Measurements from ENCODE around the gene CGREF1.

The CGREF1 gene

DNA sequence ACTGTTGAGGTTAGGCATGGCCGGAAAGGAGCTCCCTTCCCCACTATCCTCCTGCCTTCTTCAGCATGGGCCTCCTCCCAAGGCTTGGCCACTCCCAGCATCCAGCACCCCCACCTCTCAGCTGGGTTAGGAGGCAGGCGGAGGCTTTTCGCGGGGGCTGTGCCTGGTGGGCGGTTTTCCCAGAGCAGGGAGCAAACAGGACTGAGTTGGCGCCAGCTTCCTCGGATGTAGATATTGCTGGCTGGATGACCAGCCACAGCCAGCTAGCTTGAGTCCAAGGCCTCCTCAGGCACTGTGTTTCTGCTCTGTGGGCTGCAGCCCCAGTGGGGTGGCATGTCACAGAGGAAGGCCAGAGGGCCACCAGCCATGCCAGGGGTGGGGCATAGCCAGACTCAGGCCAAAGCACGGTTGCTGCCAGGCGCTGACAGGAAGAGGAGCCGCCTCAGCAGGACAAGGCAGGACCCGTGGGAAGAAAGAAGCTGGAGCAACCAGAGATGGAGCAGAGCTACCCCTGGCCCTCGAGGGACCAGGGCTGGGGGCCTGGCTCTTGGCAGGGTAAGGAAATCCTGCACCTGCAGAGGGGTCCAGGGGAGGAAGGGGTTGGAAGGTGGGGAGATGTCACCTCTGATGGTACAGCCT lies 30.0 kb upstream of the CGREF1 start, which contains the start of gene TCF23:
Gene TCF23 (plus strand): TSS at position 204 of the 639 bp plus-strand sequence. CDS start 130 bp downstream, at position 334.
- in situ Hi-C loops (cut with MboI; ENCODE audit: low pct_unique_long_range_greater_than_20kb, low sequenced_read_pairs, unreplicated experiment) = no loop called here
- no peak for DNase-seq (ENCODE audit: low spot score)
- TF ChIP-seq, protein P1, sequence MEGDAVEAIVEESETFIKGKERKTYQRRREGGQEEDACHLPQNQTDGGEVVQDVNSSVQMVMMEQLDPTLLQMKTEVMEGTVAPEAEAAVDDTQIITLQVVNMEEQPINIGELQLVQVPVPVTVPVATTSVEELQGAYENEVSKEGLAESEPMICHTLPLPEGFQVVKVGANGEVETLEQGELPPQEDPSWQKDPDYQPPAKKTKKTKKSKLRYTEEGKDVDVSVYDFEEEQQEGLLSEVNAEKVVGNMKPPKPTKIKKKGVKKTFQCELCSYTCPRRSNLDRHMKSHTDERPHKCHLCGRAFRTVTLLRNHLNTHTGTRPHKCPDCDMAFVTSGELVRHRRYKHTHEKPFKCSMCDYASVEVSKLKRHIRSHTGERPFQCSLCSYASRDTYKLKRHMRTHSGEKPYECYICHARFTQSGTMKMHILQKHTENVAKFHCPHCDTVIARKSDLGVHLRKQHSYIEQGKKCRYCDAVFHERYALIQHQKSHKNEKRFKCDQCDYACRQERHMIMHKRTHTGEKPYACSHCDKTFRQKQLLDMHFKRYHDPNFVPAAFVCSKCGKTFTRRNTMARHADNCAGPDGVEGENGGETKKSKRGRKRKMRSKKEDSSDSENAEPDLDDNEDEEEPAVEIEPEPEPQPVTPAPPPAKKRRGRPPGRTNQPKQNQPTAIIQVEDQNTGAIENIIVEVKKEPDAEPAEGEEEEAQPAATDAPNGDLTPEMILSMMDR (IDR thresholded peaks at IDR 0.05; ENCODE audit: extremely low read depth, insufficient read depth, missing control alignments) = no peak

DNA sequence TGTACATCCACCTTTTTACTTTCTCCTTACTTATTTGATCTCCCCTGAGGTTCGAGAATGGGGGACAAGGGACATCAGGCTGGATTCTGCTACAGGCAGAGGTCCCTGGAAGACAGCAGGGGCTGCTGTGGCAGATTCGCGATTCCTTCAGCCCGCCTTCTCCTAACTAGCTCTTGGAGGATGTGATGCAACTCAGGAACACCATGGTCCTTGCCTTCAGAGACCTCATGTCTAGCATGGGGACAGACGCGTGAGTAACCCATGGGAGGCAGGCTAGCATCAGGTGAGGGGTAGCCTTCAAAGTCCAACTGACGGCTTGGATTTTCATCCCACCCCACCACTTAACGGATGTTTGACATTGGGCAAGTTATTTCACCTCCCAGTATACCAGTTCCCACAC lies 29.0 kb upstream of the CGREF1 start:
- in situ Hi-C loops (cut with MboI; ENCODE audit: low pct_unique_long_range_greater_than_20kb, low sequenced_read_pairs, unreplicated experiment) = no loop called here
- no peak for DNase-seq (ENCODE audit: low spot score)
- TF ChIP-seq, protein P1 (IDR thresholded peaks at IDR 0.05; ENCODE audit: extremely low read depth, insufficient read depth, missing control alignments) = no peak

DNA sequence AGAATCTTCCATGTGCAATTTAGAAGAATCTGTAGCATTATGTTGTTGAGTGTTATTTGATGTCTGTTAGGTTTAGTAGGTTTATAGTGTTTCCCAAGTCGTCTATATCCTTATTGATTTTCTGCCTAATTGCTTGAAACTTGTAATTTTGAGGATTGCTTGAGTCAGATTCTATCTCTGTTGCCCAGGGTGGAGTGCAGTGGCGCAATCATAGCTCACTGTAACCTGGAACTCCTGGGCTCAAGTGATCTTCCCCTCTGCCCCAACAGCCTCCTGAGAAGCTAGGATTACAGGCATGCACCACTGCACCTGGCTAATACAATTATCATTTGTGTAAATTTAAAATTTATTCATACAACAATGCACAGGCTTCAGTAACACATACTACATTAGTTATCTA lies 26.8 kb upstream of the CGREF1 start:
- no peak for DNase-seq (ENCODE audit: low spot score)
- in situ Hi-C loops (cut with MboI; ENCODE audit: low pct_unique_long_range_greater_than_20kb, low sequenced_read_pairs, unreplicated experiment) = no loop called here
- TF ChIP-seq, protein P1 (IDR thresholded peaks at IDR 0.05; ENCODE audit: extremely low read depth, insufficient read depth, missing control alignments) = no peak

DNA sequence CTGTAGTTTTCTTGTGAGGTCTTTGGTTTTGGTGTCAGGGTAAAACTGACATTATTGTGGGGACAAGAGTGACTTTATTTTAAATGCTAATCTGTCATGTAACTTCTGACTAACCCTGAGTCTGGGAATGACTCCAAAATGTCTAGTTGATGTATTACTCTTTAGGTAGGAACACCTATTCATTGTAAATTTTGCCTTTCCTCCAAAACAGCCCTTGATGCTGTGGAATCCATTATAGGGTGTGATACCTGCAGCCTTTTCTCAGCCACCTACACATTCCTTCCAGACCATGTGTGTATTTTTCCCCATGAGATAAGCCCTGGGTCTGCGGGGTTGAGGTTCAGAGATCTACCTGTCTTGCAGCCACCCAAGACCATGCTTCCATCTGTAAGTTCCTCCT lies 24.4 kb upstream of the CGREF1 start:
- in situ Hi-C loops (cut with MboI; ENCODE audit: low pct_unique_long_range_greater_than_20kb, low sequenced_read_pairs, unreplicated experiment) = no loop called here
- TF ChIP-seq, protein P1 (IDR thresholded peaks at IDR 0.05; ENCODE audit: extremely low read depth, insufficient read depth, missing control alignments) = no peak
- no peak for DNase-seq (ENCODE audit: low spot score)

DNA sequence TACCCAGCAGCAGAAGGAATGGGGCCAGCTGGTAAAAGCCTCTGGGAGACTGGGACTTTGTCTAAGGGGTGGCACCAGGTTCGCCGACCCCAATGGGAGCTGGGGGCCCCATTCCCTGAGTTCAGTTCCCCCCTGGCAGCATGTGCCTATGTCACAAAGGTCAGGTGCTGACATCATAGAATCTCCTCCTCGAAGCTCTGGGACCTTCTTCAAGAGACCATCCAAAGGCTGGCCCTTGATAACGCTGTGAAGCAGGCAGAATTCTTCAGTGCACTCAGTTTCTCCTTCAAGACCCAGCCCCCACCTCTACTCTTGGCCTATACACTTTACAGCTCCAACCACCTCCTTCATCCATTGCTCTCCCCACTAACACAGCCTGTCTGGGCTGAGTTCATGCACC lies 20.4 kb upstream of the CGREF1 start, which contains the start of gene PRR30:
Gene PRR30 (minus strand): TSS at position 101 of the 400 bp plus-strand sequence. CDS start 1,081 bp downstream, outside the sequence.
- no peak for DNase-seq (ENCODE audit: low spot score)
- in situ Hi-C loops (cut with MboI; ENCODE audit: low pct_unique_long_range_greater_than_20kb, low sequenced_read_pairs, unreplicated experiment) = no loop called here
- TF ChIP-seq, protein P1 (IDR thresholded peaks at IDR 0.05; ENCODE audit: extremely low read depth, insufficient read depth, missing control alignments) = no peak

DNA sequence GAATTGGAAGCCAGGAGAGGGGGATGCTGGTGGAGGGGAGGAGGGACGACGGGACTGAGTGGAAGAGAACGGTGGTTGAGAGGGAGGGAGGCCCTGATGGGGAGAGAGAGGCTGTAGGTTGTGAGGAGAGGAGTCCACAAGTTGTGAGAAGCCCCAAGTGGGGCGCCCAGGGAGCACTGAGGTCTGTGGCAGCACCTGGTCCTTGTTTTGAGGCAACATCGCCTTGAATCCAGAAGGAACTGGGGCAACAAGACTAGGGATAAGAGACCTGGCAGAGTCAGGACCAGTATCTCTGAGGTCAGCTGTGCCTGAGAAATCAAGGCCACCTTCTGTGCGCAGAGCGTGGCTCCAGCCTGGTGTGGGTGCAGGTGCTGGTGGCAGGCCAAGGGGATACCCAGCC lies 19.2 kb upstream of the CGREF1 start:
- TF ChIP-seq, protein P1 (IDR thresholded peaks at IDR 0.05; ENCODE audit: extremely low read depth, insufficient read depth, missing control alignments) = no peak
- in situ Hi-C loops (cut with MboI; ENCODE audit: low pct_unique_long_range_greater_than_20kb, low sequenced_read_pairs, unreplicated experiment) = no loop called here
- DNase-seq (ENCODE audit: low spot score) = no peak
